GM19455 (cell line): ENCODE data around the gene CHD9.
"Not testable (repeated sequence)": the region's sequence is repeated elsewhere in the genome, so short reads cannot be mapped to it uniquely, and the experiment has no call there.

Experiments
- ATAC-seq: cut with Tn5 transposase; IDR thresholded peaks from one replicate; pipeline ENCODE4 v1.9.1; 2021; ENCODE audit not compliant: unreplicated experiment

Gene CHD9

DNA sequence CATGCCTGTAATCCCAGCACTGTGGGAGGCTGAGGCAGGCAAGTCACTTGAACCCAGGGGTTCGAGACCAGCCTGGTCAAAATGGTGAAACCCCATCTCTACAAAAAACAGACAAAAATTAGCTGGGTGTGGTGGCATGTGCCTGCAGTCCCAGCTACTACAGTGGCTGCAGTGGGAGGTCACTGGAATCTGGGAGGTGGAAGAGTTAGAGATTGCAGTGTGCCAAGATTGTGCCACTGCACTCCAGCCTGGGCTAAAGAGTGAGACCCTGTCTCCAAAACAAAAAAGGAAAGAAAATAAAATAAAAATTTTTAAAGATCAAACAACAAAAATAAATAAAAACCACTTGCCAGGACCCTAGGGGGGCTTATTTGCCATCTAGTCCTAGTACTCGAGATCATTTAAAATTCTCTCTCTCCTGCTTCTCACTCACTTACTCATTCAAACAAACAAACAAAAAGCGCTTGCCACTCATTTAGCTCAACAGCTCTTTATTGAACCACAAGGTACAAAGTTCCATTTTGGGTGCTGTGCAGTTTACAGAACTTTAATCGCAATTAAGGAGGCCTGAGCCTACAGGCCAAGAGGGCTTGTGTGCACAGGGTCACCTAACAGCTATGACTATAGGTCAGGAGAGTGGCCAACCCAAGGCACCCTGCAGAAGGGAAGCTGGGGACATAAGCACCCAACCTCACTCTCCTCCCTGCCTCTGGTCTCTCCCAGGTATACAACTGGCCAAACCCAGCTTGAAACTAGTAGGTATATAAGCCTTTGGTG, 6.5 kb upstream of the CHD9 start:
- no peak for ATAC-seq

DNA sequence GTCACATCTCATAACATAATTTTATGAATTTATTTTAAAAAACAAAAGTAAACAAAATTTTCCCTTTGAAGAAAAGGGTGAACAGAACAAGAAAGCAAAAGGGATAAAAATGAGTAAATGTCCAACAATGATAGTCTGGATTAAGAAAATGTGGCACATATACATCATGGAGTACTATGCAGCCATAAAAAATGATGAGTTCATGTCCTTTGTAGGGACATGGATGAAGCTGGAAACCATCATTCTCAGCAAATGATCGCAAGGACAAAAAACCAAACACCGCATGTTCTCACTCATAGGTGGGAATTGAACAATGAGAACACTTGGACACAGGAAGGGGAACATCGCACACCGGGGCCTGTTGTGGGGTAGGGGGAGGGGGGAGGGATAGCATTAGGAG, 3.5 kb upstream of the CHD9 start:
- not testable (repeated sequence) for ATAC-seq

DNA sequence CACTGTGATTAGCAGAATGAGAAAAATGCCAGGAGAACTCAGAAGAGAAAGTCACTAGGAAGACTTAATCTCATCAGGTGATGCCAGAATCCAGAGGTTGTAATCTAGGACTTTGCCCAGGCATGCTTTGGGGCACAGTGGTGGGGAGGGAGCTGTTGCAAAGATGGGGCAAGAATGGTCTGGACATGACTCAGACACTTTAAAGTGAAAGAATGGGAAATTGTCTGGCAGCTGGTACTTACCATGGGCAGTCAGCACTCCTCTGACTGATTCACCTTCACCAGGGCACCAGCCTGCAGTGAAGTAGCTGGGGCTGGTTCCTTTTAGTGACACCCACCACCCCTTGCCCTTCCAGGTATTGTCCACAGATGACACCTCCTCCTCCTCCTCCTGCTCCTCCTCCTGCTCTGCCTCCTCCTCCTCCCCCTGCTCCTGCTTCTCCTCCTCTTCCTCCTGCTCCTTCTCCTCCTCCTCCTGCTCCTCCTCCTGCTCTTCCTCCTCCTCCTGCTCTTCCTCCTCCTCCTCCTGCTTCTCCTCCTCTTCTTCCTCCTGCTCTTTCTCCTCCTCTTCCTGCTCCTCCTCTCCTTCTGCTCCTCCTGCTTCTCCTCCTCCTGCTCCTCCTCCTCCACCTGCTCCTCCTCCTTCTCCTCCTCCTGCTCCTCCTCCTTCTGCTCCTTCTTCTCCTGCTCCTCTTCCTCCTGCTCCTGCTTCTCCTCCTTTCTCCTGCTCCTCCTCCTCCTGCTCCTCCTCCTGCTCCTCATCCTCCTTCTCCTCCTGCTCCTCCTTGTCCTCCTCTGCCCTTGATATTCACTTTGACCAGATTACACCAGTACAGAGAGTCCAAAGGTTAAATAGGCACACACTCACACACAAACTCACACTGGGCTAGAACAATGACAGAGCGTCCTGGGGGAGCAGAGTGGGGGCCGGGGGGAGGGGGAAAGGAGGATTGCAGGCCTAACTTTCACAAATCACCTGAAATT, 2.0 kb upstream of the CHD9 start, which contains the start of gene CHD9NB:
Gene CHD9NB, minus strand, starts transcription at position 379 of the 983 bp plus-strand sequence. CDS start 8,739 bp downstream, outside the sequence.
- no peak for ATAC-seq

DNA sequence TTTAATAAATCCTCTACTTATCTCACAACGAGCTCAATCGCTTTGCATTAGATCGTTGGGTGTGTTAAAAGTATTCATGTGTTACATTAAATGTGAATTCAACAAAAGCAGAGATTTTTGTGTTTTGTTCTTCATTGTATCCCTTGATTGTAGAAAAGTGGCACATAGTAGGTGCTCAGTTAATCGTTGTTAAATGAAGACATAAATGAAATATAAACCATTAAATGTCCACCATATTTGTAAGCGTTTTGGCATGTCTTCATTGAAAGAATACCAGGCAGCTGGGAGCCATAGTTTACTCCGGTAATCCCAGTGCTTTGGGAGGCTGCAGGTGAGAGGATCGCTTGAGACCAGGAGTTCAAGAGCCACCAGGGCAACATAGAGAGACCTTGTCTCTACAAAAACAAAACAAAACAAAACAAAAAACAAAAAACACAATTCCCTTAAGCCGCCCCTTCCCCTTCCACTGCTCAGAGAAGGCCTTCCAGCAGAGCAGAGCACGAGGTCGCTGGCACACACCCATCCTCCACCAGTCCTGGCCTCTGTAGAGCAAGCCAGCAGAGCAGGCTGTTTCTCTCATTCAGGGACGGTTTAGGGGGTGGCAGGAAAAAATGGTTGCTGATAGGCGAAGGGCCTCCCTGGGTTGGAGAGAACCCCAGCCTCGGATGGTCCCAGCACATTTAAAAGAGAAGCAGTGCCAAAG, 673 bp upstream of the CHD9 start:
- ATAC-seq = peak; percentile 37

DNA sequence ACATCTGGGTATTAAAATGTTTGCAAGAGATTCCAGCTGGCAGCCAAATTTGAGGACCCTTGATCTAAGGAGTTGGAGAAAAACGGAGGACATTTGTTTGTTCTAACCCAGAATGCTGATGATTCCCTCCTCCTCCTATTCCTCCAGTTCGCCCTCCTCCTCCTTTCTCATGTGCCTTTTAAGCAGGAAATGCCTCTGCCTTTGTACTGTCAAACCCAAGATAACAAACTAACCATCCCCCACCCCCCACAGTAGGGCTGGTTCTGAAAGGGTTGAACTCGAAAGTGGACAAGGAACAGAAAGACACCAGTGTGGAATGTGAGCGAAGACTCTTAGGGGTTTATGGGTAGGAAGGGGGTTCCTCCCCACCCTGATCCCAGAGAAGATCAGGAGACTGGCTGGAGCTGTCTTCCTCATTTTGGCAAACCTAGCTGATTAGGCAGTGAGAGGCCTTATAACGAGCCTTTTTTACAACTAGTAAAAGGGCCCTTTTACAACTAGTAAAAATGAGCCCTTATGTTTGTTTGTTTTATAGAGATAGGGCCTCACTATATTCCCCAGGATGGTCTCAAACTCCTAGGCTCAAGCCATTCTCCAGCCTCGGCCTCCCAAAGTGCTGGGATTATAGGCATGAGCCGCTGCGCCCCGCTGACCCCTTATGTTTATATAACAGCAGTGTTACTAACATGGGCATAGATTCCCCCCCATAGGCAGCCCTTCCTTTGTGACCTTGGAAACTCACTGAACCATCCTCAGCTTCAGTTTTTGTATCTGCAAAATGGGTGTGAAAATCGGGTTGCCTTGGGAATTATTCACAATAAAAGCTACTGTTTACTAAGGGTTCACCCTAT, 975 bp downstream of the CHD9 start:
- no peak for ATAC-seq

DNA sequence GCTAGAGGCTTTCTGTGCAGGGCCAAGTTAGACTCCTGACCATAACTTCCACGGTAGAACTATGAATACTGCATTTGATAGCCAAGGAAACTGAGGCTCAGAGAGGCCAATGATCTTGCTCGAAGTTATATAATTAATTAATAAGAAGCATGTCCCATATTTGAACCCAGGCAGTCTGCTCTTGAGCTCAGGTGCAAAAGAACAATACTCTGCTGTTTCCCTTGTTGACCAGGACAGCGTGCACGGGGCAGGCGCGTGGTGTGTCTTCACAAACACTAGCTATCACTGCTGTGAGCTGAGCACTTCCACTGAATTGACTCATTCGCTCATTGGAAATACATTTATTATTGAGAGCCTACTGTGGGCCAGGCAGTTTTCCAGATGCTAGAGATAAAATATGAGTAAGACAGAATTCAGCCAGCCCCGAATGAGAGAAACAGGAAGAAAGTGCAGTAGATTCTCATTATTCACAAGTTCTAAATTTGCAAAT, 1.6 kb downstream of the CHD9 start:
- no peak for ATAC-seq

DNA sequence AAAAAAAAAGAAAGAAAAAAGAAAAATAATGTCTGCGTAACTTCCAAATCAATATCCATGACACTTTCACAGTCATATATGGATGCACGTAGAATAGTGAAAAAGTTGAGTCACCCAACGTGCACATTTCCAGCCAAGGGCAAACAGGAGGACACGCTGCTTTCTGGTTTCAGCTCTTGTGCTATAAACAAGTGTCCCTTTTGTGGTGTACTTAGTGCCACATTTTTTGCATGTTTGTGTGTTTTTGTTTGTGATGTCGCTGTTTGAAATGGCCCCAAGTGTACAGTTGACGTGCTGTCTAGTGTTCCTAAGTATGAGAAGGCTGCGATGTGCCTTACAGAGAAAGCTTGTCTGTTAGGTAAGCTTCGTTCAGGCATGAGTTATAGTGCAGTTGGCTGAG, 2.9 kb downstream of the CHD9 start:
- no peak for ATAC-seq

DNA sequence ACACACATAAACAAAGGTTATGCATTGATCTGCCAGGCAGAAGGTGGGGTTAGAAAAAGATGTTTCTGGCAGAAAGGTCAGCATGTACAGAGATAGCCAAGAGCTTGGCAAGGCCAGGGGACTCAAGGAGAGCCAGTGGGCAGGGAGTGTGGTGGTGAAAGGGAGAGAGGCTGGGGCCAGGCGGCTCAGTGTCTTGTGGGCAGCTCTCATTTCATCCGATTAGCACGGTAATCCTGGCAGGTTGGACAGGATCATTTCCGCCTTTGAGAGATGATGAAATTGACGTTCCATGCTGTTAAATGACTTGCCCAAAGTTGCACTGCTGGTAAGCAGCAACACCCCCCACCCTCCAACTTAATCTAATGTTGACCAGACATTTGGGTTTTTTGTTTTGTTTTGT, 3.6 kb downstream of the CHD9 start:
- ATAC-seq = no peak

DNA sequence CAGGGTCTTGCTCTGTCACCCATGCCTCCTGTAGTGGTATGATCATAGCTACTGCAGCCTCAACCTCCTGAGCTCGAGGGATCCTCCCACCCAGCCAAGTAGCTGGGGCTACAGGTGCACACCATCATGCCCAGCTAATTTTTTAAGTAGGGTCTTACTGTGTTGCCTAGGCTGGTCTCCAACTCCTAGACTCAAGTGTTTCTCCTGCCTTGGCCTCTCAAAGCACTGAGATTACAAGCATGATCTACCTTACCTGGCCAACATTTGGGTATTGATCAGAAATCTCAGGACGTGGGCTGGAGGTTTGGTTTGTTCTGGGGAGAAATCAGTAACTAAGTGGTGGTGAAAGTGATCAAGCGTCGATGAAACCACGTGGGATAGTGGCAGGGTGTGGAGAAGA, 4.1 kb downstream of the CHD9 start:
- ATAC-seq = no peak

DNA sequence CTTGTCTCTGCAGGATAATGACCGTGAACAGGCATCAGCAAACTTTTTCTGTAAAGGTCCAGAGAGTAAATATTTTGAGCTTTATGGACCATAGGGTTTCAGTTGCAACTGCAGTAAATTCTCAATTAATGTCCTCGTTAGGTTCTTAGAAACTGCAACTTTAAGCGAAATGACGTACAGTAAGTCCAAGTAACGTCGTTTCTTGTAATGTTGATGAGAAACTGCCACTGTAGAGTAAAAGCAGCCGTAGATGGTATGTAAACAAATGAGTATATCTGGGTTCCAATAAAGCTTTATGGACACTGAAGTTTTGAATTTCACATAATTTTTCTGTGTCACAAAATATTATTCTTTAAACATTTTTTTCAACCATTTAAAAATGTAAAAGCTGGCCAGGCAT, 4.9 kb downstream of the CHD9 start:
- no peak for ATAC-seq

DNA sequence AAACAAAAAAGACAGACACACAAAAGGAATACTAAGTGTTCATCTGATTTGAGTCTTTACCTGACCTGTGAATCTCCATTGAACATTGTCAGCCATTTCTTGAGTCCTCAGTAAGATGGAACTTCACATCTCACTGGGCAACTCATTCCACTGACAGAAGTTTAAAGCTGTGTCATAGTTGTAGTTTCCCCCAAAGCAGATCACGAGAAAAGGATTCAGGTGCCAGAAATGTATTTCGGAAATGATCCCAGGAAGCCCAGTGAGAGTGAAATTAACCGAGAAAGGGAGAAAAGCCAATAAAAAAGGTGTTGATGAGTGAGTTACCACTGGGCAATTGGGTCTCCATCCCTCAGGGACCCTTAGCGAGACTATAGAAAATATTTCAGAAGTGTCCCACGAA, 6.5 kb downstream of the CHD9 start:
- ATAC-seq = peak; percentile 24

DNA sequence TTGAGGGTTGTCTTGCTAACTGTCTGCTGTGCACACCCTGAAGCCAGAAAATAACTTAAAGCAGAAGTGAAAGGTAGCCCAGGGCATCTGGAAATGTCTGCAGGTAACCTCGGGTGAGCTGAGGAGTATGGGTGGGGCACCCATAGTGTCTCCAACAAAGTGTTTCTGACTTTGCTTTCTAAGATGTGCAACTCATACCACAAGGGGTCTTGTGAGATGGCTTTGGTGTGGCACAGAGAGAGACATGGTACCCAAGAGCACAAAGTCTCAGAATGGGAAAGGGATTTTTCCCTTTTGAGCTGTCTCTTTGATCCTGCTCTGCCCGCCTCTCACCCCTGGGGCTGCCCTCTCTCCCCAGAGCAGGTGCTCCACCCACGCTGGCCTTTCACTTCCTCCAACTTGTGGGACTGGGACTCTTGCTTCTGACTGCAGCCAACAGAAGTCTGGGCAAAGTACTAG, 6.9 kb downstream of the CHD9 start:
- peak; percentile 86 for ATAC-seq

DNA sequence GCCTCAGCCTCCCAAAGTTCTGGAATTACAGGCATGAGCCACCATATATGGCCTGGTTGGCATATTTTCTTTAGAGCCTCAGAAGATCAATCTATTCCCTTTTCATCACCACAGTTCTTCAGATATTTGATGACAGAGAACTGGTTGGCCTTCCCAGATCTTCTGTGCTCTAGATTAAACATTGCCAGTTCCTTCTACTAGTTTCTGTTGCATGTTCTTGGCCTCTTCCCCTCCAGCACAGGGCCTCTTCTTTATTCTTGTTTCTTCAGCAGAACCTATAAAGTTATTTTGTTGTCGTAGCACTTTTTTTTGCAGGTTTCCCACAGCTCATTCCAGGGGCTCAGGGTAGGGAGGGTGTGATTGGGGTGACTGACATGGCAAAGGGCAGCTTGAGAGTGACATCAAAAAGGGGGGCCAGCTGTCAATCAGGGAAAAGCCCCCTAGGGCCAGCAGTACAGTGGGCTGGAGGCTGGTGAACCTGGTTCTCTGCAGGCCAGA, 9.3 kb downstream of the CHD9 start:
- no peak for ATAC-seq

DNA sequence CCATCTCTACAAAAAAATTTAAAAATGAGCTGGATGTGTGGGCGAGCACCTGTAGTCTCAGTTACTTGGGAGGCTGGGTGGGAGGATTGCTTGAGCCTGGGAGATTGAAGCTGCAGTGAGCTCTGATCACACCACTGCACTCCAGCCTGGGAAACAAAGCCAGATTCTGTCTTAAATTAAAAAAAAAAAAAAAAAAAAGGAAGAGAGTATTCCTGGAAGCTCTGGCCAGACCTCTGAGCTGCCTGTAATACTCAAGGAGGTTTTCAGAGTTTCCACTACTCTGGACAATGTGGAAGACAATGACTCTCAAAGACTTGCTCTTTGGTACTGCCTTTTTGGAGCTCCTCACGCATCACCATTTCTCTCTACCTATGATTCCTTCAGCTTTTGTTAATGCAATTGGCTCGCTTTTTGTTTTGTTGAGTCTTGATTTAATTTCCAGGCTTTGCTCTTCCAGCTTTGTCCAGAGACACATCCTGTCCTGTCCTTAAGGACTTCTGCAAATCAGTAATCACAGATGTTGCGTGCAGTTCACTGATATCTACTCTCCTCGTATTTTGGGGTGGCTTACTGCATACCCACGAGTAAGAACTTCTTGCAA, 10.8 kb downstream of the CHD9 start:
- ATAC-seq = no peak

DNA sequence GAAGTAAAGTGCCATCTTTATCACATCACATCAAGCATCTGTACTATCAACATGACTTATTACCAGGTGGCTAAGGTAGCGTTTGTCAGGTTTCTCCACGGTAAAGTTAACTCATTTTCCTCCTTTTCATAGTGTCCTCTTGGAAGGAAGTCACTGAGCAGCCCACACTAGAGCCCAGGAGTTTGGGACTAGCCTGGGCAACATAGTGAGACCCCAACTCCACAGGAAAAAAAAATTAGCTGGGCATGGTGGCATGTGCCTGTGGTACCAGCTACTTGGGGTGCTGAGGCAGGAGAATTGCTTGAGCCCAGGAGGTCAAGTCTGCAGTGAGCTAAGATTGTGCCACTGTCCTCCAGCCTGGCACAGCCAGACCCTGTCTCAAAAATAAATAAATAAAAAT, 12.9 kb downstream of the CHD9 start:
- no peak for ATAC-seq

DNA sequence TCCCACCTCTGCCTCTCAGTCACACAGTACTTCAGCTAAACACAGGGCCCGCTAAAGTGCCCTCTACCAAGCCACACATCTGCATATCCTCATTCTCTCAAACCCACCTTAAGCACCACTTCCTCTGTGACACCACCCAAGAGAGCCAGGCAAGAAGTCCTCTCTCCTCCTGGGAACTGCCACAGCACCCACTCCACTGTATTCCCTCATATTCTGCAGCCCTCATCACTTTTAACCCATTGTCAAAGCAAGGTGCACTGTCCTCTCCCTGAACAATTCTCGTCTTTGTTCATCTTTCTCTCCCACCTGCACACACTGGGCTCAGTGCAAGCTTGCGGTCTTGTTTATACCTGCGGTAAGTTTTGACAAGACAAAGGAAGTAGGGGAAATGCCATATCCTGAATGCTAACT, 13.6 kb downstream of the CHD9 start:
- peak; percentile 54 for ATAC-seq

DNA sequence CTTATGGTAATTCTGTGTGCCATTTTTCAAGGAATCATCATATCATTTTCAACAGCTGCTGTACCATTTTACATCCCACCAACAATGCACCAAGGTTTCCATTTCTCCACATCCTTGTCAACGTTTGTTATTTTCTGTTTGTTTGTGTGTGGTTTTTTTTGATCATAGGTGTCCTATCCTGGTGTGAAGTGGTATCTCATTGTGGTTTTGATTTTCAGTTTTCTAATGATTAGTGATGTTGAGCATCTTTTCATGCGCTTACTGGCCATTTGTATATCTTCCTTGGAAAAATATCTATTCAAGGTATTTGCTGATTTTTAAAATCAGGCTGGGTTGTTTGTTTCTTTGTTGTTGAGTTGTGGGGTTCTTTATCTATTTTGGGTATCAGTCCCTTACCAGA, 15.0 kb downstream of the CHD9 start:
- no peak for ATAC-seq

DNA sequence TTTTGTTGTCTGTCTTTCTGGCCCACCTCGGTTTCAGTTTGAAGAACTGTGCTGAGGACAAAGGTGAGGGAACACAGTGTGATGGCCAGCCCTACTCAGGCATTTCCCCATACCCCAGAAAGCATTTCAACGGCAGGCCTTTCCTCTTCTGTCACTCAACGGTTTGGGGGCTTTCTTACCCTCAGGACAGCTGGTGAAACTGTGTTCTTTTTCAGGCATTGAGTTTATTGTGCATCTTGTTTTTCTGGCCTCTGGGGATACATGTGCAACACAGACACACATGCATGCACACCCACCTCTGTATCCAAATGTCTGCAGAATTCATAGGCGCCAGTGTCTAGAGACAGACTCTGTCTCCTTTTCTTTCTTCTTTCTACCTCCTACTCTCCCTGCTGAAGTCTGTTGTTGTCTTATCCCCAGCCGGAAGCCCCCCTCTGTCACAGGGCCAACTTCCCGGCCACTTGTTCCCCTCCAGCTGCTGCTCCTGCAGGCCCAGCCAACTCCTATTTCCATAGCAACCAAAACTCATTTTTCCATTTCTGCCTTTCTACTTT, 17.0 kb downstream of the CHD9 start:
- peak; percentile 43 for ATAC-seq

DNA sequence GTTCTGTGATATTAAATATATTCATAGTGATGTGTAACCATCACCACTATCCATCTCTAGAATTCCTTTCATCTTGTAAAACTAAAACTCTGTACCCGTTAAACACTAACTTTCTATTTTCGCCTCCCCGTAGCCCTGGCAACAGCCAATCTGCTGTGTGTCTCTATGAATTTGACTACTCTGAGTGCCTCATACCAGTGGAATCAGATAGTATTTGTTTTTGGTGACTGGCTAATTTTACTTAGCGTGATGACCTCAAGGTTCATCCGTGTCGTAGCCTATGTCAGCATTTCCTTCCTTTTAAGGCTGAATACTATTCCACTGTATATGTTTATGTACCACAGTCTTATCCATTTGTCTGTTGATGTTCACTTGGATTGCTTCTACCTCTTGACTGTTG, 18.2 kb downstream of the CHD9 start:
- ATAC-seq = no peak
